ENCODE data around the gene NOC2L. TPM values are rescaled to one million over a fixed set of nuclear protein-coding genes. Genes with fewer than 3 reads are reported as not detected.

The NOC2L gene
- total and polyA plus RNA-seq, 9 of the 15 experiments (the other 6 are each of a cell fraction or from before 2014, with no cell fraction given) = 4.0 to 410 (median 200) TPM

DNA sequence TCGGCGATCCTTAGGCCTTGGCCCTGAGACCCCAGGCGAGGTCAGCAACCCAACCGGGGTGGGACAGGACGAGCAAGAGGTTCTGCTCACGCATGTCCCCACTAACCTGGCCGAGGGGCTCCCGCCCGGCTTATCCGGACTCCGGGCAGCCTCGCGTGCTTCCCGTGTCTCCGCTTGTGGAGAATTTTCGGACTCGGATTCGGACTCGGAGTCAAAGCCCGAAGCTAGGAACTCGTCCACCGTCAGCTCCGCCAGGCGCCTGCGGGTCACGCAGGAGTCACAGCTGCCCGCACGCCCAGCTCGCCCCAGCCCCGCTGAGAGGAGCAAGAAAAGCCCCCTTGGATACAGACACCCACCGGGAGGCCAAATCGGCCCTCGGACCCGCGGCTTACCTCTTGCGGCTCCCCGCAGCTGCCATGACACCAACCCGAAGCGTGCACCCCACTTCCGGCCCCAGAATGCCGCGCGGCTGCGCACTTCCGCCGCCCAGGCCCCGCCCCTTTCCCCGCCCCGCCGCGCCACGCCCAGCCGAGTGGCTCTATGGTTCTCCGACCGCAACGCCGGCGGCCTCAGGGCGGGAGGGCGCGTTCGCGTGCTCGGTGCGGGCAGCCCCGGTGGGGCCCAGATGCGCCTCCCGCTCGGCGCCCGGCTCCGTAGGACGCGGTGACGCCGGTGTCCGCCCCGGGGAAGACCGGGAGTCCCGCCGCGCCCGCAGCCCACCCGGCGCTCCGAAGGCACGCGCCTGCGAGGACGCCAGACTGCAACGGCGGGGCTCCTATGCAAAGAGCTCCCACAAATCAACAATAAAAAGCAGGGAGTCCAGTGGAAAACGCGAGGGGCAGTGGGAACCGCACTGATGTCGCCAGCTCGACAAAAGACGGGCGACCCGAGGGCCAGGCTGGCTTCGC, at the start of gene NOC2L (continued):
- TF ChIP-seq, protein P1, sequence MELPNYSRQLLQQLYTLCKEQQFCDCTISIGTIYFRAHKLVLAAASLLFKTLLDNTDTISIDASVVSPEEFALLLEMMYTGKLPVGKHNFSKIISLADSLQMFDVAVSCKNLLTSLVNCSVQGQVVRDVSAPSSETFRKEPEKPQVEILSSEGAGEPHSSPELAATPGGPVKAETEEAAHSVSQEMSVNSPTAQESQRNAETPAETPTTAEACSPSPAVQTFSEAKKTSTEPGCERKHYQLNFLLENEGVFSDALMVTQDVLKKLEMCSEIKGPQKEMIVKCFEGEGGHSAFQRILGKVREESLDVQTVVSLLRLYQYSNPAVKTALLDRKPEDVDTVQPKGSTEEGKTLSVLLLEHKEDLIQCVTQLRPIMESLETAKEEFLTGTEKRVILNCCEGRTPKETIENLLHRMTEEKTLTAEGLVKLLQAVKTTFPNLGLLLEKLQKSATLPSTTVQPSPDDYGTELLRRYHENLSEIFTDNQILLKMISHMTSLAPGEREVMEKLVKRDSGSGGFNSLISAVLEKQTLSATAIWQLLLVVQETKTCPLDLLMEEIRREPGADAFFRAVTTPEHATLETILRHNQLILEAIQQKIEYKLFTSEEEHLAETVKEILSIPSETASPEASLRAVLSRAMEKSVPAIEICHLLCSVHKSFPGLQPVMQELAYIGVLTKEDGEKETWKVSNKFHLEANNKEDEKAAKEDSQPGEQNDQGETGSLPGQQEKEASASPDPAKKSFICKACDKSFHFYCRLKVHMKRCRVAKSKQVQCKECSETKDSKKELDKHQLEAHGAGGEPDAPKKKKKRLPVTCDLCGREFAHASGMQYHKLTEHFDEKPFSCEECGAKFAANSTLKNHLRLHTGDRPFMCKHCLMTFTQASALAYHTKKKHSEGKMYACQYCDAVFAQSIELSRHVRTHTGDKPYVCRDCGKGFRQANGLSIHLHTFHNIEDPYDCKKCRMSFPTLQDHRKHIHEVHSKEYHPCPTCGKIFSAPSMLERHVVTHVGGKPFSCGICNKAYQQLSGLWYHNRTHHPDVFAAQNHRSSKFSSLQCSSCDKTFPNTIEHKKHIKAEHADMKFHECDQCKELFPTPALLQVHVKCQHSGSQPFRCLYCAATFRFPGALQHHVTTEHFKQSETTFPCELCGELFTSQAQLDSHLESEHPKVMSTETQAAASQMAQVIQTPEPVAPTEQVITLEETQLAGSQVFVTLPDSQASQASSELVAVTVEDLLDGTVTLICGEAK (IDR thresholded peaks at IDR 0.05) = peak; percentile 95
- TF ChIP-seq, protein P1 (CRISPR knock-in tag; IDR thresholded peaks at IDR 0.05) = no peak
- TF ChIP-seq ELF2 (CRISPR knock-in tag; IDR thresholded peaks at IDR 0.05) = peak; percentile 45
- TF ChIP-seq, protein P2, sequence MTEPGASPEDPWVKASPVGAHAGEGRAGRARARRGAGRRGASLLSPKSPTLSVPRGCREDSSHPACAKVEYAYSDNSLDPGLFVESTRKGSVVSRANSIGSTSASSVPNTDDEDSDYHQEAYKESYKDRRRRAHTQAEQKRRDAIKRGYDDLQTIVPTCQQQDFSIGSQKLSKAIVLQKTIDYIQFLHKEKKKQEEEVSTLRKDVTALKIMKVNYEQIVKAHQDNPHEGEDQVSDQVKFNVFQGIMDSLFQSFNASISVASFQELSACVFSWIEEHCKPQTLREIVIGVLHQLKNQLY (CRISPR knock-in tag; conservative IDR thresholded peaks at IDR 0.05) = 0 out of 4 replicates have a peak, but pooled peaks have one; percentile 27 to 28
- TF ChIP-seq GABPB1 (CRISPR knock-in tag; IDR thresholded peaks at IDR 0.05) = peak; percentile 92
- no peak; the same call in 1 of the 2 replicates for TF ChIP-seq ESRRA (IDR thresholded peaks at IDR 0.05; ENCODE audit: borderline replicate concordance, low read depth)
- TF ChIP-seq, protein P3, sequence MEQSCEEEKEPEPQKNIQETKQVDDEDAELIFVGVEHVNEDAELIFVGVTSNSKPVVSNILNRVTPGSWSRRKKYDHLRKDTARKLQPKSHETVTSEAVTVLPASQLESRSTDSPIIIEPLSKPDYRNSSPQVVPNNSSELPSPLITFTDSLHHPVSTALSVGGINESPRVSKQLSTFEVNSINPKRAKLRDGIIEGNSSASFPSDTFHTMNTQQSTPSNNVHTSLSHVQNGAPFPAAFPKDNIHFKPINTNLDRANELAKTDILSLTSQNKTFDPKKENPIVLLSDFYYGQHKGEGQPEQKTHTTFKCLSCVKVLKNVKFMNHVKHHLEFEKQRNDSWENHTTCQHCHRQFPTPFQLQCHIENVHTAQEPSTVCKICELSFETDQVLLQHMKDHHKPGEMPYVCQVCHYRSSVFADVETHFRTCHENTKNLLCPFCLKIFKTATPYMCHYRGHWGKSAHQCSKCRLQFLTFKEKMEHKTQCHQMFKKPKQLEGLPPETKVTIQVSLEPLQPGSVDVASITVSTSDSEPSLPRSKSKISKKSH (CRISPR knock-in tag; IDR thresholded peaks at IDR 0.05) = no peak
- no peak for TF ChIP-seq ZNF695 (CRISPR knock-in tag; IDR thresholded peaks at IDR 0.05)
- TF ChIP-seq, protein P4, sequence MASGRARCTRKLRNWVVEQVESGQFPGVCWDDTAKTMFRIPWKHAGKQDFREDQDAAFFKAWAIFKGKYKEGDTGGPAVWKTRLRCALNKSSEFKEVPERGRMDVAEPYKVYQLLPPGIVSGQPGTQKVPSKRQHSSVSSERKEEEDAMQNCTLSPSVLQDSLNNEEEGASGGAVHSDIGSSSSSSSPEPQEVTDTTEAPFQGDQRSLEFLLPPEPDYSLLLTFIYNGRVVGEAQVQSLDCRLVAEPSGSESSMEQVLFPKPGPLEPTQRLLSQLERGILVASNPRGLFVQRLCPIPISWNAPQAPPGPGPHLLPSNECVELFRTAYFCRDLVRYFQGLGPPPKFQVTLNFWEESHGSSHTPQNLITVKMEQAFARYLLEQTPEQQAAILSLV (tag; IDR thresholded peaks at IDR 0.05) = no peak
- TF ChIP-seq ZNF239 (CRISPR knock-in tag; IDR thresholded peaks at IDR 0.05) = no peak; the same call in 1 of the 2 replicates
- TF ChIP-seq DPF2 (IDR thresholded peaks at IDR 0.05) = no peak
- no peak for TF ChIP-seq ZNF324 (CRISPR knock-in tag; IDR thresholded peaks at IDR 0.05)
- TF ChIP-seq POLR2B (IDR thresholded peaks at IDR 0.05; ENCODE audit: low read depth, partially characterized antibody) = peak; percentile 79
- TF ChIP-seq LCOR (CRISPR knock-in tag; IDR thresholded peaks at IDR 0.05) = no peak
- no peak for TF ChIP-seq RBM39 (optimal IDR thresholded peaks at IDR 0.05; ENCODE audit: low read depth, low read length)
- TF ChIP-seq BCOR (IDR thresholded peaks at IDR 0.05) = no peak
